HG02642 (cell line): ENCODE measurements around the gene YKT6.
"Not testable (repeated sequence)": the region's sequence is repeated elsewhere in the genome, so short reads cannot be mapped to it uniquely, and the experiment has no call there.

Experiments used
- ATAC-seq: cut with Tn5 transposase; IDR thresholded peaks from one replicate; pipeline ENCODE4 v1.9.1; 2021; ENCODE audit warnings: mild to moderate bottlenecking; ENCODE audit not compliant: unreplicated experiment, poor library complexity

Gene YKT6

DNA sequence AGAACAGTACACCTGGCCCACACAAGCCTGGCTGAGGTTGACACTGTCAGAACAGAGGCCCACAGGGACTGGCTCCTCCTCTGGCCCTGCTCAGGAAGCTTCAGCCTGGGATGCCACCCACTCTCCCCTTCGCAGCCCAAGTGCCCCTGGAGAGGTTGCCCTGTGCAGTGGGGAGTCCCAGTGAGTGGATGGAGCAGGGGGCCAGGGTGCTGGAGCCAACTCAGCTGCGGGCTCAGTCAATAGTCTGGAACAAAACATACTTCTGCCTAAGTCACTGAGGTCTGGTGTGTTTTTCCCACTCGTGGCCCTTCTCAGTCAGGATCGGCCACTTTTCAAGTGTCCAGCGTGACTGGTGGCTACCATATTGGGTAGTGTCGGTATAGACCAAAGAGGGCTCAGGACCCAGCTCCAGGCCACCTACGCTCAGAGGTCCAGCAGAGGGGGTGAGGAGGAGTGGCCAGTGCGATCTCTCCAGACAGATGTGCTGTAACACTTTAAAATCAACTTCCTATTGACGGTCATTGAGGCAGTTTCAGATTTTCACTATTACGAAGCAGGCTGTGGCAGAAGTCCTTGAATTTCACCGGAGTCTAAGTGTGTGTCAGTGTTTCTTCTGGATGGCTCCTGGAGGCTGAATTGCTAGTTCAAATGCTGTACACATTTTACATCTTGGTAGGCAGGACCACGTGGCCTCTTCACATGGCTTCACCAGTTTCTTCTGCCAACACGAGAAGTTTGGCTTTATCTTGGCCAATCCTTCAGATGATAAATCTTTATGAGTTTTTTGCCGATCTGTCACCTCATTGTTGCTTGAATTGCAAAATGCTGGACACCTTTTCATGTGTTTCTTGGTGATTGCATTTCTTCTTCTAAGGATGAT, 10.5 kb upstream of the YKT6 start:
- ATAC-seq, result no peak

DNA sequence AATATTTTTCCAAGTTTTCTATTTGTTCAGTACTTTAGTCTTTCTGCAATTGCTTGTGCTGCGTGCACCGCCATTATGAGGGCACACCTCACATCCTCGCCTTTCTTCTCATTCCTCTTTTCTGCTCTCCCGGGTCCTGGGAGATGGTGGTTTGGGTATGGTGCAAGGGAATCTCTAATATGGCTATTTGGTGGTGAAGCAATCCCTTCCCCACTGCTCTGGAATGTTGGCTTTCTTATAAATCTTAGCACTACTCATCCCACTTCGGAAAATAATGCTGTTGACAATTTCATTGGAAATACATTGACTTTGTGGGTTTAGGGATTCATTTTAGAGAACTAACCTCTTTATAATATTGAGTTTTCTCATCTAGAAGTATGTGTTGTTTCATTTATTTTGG, 9.6 kb upstream of the YKT6 start:
- ATAC-seq, result no peak

DNA sequence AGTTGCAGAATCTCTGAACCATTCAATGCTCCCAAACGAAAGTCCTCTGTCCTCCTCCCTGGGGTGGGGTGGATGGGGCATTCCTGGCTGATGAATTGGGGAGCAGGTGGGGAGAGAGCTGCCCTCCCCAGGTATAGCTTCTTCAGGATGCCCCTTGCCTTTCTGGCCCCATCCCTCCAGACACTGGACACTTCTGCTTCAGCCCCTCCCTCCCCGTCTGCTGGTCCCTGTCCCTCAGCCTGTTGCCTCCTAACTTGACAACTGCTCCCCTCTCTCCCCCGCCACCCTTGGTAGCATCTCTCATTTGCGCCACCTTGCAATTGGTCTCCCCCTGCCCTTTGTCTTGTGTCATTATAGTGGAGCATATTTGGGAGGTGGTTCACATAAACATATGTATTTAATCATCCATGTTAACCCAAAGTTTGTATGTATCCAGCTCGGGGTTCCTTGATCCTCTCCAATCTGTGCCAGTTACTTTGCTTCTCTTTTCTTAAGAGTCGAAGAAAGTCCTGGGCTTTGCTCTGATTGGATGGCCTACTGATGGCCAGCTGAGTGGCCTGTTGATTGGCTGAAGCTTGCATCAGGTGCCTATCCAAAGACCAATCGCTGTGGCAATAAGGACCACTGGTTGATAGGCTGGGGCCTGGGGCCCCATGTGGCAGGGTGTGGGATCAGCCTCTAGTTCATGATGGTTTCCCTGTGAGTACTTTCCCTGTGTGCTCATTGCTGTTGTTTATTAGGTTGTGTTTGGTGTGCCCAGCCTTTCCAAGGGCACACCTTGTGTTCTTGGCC, 7.6 kb upstream of the YKT6 start:
- no peak for ATAC-seq

DNA sequence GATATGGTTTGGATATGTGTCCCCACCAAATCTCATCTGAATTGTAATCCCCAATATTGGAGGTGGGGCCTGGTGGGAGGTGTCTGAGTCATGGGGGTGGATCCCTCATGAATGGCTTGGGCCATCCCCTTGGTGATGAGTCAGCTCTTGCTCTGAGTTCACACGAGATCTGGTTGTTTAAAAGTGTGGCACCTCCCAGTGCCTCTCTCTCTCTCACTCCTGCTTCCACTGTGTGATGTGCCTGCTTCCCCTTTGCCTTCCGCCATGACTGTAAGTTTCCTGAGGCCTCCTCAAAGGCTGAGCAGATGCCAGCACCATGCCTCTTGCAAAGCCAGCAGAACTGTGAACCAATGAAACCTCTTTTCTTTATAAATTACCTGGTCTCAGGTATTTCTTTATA, 6.7 kb upstream of the YKT6 start:
- no peak for ATAC-seq

DNA sequence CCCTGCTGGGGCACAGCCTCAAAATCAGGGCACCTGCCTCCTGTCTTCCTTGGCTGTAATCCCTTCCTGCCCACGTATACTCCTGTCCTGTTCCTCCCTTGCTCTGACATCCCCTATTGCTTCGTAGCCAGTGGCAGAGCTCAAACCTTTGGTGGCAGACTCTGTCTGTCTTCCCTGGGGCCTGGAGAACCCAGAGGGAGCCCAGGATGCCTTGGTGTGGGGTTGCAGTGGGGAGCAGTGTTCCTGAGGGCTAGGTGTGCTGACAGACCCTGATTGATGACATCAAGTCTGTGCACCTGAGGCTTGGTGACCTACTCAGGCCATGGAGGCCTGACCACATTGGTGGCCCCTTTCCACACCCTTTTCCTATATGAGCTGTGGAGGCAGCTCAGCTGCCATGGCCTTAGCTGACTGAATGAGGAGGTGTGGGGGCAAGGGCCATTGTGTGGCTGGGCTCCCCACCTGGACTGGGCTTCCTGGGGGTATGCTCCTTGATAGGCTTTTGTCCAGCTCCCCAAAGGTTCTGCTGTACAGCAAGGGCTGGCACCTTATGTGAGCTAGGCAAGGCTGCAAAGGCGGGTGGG, 6.1 kb upstream of the YKT6 start:
- no peak for ATAC-seq

DNA sequence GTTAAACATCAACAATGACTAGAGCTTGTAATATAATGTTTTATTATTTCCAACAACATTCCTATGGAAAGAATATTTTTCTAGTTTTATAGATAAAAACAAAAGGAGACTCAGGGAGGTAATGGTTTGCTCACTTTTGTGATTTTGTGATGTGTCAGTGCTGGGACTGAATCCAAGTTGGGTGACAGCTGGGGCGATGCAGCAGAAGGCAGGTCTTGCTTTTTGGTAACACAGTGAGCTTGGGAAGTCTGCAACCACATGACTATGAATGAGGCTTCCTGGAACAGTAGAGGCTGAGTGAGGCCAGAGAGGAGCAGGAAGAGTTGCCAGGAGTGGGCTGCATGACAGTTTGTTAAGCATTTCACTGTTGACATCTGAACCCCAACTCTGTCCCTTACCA, 4.9 kb upstream of the YKT6 start:
- ATAC-seq, result no peak

DNA sequence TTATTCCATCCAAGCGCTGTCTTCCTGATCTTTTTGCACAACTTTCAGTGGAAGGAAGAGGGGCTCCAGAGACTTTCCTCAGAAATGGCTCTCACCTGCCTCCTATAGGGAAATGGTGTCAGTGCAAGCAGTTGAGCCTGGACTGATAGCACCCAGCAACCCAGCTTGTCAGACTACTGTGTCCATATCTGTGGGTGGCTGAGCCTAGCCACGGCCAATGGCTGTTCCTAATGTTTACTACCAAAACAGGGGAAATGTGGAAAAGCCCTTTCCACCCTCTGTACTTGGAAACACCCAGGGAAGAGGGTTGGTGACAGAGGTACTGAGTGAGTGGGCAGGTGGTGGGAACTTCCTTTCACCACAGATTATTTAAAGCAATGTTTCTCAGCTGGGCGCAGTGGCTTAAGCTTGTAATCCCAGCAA, 4.3 kb upstream of the YKT6 start:
- no peak for ATAC-seq

DNA sequence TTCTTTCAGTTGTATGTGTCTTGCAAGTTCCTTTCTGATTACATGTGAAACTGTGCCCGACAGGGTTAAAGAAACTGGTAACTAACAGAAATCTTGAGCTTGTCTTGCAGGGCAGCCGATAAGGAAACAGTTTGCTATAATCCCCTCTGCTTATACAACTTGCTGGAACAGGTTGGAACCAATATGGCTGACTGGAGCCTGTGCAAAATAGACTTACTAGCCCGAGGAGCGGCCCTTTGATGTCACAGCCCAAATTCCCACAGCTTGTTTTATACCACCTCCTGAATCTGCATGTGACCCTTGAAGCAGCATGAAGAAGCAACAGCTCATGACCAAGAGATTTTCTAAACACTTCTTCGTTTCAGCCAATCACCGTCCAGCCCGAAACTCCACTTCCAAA, 3.3 kb upstream of the YKT6 start:
- ATAC-seq, result no peak

DNA sequence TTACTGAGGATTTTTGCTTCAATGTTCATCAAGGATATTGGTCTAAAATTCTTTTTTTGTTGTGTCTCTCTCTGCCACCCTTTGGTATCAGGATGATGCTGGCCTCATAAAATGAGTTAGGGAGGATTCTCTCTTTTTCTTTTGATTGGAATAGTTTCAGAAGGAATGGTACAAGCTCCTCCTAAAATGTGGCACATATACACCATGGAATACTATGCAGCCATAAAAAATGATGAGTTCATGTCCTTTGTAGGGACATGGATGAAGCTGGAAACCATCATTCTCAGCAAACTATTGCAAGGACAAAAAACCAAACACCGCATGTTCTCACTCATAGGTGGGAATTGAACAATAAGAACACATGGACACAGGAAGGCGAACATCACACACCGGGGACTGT, 615 bp upstream of the YKT6 start:
- ATAC-seq, result not testable (repeated sequence)

DNA sequence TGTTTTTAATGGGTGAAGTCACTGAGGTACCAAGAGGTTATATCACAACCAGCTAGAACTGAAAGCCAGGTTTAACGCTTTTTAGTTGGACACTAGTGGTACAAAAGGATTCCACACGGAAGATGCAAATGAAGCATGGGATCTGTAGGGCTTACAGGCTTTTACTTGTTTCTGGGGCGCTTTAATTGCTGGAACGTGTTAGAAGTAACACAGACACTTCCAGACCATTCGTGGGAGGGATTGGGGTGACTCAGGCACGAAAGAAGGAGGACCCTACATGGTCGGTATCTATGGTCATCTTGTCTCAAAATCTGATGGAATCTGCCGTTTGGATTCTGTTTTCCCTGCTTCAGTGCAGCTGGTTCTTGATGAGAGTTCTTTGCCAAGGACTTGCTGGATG, 1.0 kb downstream of the YKT6 start:
- ATAC-seq, result no peak

DNA sequence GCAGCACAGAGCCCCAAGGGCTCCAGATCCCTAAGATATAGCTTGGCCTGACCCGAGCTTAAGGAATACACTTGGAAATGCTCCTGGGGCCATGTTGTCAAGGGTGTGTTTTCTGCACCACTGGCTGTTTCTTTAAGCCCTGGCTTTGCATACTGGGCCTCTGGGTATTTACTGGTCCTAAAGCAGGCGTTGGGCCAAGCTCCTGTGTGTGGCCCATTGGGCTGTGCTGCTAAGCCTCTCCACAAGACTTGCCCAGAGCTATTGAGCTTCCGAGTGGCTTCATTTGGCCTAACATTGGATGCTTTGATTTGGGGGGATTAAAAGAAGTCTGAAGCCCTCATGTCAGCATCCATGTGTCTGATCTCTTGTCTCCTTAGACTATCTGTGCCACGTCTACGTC, 5.2 kb downstream of the YKT6 start:
- no peak for ATAC-seq

DNA sequence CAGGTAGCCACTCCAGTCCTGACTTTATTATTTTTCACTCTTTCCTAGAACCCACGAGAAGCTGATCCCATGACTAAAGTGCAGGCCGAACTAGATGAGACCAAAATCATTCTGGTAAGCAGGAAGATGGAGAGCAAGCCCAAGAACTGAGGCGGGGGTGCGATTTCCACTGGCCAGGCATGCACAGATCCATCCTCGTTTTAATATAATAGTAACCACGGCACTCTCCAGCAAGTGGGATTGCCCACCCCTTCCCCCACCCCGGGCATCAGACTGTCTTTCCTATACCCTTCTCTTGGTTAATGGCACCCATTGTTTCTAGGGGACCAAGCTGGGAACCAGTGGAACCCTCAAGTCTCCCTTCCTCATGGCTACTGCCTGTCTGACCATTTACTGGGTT, 7.3 kb downstream of the YKT6 start:
- ATAC-seq, result no peak

DNA sequence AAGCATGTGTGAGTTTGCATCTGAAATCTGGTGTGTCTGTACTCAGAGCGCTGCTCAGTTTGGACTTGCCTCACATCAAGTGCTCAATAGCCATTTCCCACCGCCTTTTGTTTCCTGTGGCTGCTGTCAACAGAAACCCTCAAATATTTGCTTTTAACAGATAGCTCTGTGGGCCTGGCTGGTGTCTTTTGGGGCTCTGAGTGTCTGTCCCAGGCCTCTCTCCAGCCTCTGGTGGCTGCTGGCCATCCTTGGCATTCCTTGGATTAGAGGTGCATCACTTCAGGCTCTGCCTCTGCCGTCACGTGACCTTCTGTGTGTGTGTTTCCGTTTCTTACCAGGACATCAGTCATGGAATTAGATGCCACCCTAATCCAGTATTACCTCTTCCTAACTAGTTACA, 9.3 kb downstream of the YKT6 start:
- ATAC-seq, result no peak

DNA sequence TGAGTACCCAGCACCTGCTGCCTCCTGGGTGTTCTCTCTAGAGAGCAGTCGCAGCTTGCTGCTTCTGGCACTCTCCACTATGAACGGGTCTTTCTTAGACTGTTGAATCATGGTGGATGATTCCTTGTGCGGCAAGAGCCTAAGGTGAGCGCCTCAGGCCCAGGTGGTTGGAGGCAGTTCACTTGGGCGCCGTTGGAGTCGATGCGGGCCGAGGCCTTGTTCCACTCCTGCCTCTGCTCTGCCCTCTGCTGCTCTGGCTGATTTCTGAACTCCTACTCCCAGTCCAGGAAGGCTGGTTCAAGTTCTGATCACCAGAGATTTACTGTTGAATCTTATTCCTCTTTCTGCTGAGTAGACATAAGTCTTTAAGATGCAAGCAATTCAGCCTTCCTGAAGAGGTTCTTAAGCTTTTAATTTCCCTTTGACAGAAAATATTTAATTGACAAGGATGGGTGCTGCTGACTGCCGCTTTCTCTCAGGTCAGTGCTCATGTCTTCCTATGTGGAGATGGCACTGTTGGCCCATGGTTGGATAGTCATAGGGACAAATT, 10.4 kb downstream of the YKT6 start:
- ATAC-seq, result no peak

DNA sequence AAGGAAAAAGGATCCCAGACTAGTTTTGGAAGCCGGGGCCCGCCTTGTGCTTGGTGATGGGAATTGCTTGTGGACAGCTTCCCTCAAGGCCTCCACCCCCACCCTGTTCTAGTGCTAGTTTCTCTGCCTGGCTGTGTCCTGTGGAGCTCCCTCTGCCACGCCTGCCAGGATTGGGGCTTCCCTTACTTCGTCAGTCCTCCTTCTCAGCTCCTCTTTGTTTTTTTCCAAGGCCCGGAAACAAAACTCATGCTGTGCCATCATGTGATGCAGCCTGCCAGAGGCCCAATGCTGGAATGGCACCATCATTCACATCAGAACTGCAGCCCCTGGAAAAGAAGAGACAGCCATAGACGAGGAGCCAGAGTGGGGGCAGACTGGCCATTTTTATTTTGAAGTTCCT, 11.2 kb downstream of the YKT6 start:
- ATAC-seq, result no peak

DNA sequence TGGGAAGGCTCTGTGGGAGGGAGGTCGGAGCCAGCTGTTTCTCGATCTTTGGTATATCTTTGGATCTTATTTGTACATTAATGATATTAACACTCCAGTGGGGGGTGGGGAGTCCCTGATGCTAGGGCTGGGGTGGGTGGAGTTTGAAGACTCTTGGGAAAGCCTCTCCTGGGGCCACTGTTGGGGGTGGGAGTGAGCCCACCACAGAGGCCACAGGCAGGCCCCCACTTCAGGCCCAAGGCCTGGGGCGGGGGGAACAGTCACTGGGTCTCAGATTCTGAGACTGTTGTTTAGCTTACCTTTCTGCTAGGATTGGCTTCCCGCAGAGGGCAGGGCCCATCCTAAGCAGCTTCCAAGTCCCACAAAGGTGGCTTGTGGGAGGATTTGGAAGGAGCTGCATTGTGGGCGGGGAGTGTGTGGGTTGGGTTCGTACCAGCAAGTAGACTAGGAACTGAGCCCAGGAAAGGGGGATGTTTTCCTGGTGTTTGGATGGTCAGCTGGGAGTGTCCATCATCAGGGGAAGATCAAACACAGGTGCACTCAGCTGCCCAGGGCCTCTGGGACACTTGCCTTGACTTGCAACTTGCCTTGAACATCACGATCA, 11.9 kb downstream of the YKT6 start:
- no peak for ATAC-seq

DNA sequence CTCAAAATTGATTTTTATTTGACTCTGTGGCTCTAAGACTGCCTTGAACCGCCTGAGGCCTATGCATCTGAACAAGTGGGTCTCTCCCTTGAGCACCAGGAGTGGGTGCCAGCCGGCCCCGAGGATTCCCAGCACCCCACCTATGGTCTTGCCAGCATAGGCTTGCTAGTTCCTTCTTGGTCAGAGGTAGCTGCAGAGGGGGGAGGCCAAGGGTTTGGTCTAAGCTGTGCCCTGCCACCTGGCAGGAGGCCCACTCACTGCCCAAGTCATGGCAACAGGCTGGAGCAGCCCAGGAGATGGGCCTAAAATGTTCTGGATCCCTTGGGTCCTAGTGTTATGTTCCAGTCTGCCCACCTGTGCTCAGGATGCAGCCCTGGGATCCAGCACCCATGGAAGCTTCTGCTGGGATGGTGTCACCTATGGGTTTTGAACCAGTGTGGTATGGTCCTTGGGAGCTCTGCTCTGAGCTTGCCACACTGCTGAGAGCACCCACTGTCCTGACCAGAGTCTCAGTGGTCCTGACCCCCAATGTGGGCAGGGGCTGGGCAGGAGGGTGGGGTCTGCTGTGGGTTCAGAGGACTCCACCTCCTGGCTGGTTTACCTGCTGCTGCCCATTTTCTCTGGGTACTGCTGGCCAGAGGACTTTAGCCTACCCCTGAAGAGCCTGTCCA, 12.6 kb downstream of the YKT6 start:
- ATAC-seq, result no peak

DNA sequence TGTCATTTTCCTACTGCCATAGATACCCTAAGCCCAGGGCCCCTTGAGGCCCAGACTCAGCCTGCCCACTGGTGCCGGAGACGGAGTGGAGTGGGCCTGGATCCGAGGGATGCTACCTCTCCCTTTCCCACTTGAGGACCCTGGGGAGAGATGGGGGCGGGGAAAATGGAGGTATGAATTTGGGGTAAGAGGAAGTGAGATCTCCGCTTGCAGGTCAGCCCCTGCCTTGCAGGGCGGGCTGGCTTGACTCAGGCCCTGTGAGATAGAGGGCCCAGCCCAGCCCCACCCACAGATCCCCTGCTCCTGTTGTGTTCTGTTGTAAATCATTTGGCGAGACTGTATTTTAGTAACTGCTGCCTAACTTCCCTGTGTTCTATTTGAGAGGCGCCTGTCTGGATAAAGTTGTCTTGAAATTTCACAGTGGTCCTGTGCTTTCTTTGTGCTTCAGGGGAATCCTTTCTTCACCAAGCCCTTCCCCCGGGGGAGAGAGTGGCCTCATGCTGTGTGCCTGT, 13.2 kb downstream of the YKT6 start:
- no peak for ATAC-seq

DNA sequence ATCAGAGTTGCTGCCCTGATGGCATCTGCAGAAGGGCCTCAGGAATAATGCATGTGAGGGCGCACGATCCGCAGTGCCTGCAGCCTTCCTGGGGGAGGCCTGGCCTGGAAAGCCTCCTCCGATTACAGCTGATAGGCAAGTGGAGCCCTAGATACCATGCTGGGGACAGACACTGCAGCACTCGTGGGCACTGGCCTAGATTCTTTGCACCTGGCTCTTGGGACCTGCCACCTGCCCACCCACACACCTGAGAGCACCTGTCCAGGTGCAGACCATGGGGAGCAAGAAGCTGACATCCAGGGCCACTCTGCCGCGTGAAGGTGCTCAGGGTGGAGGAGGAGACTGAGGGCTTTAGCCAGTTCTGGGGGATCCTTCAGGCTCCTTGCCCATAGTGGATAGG, 14.8 kb downstream of the YKT6 start:
- no peak for ATAC-seq

DNA sequence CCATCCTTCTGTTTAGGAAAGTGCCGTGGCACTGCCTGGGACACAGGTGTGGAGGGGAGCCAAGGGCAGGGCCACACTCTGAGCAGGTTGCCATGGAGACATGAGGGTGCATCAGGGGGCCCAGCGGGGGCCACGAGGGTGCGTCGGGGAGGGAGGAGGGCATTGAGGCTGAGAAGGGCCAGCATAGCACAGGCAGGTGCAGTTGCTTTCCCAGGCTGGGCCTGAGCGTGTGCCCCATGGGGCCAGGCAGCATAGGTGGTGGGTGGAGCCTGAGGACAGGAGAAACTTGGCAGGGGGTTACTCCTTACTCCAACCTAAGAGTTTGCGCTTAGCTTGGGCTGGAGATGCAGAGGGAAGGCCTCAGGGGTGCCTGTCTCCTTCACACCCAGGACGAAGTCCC, 15.2 kb downstream of the YKT6 start:
- no peak for ATAC-seq
